Testis (tissue), 2 donors: ENCODE measurements around the gene SH3GL3.

Experiments used
- POLR2A ChIP-seq: fragments of 450-650 bp; IDR thresholded peaks from one replicate; pipeline ENCODE4 v1.6.1; 2017; ENCODE audit warnings: antibody characterized with exemption, mild to moderate bottlenecking, moderate library complexity
- TF ChIP-seq, protein P1 (sequence below), 3 experiments: fragments of 450-650 bp in 2 of 3; fragments of 200-600 bp in 1 of 3; sonication (generic) in 1 of 3; IDR thresholded peaks; one replicate each; pipeline ENCODE4 v1.5.1; 2016 to 2019; ENCODE audit warnings: antibody characterized with exemption in 3 of 3, mild to moderate bottlenecking in 2 of 3, moderate library complexity in 1 of 3

DNA sequence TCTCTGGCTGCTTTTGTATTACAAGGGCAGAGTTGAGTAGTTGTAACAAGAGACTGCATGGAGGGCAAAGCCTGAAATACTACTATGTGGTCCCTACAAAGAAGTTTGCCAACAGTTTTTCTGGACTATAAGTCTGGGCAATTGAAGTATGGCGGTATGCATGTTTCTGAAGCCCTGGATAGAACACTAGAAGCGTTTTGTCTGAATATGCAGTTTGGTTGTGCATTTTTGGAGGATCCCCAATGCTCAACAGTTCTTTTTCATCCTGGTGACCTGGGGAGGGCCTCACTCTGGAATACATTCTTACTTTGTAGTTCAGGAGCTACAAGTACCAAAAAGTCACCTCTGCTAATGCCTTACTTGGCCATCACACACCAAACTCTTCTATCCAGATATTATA is 29.6 kb downstream of the SH3GL3 start:
- TF ChIP-seq, protein P1, sequence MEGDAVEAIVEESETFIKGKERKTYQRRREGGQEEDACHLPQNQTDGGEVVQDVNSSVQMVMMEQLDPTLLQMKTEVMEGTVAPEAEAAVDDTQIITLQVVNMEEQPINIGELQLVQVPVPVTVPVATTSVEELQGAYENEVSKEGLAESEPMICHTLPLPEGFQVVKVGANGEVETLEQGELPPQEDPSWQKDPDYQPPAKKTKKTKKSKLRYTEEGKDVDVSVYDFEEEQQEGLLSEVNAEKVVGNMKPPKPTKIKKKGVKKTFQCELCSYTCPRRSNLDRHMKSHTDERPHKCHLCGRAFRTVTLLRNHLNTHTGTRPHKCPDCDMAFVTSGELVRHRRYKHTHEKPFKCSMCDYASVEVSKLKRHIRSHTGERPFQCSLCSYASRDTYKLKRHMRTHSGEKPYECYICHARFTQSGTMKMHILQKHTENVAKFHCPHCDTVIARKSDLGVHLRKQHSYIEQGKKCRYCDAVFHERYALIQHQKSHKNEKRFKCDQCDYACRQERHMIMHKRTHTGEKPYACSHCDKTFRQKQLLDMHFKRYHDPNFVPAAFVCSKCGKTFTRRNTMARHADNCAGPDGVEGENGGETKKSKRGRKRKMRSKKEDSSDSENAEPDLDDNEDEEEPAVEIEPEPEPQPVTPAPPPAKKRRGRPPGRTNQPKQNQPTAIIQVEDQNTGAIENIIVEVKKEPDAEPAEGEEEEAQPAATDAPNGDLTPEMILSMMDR (IDR thresholded peaks at IDR 0.05) = no peak
- TF ChIP-seq POLR2A = no peak
